Stimulated activated CD8-positive, alpha-beta memory T cell treated with anti-CD3 and anti-CD28 coated beads, Interleukin-15, amount 100 ng/mL, for 4 hours (primary cell): ENCODE results near the gene ADRM1.

Experiments
- DNase-seq, 2 donors: peaks; one replicate each; pipeline ENCODE4 v3.0.0-alpha.2; 2020; ENCODE audit warnings: low read depth in 2 of 2

ADRM1 gene

DNA sequence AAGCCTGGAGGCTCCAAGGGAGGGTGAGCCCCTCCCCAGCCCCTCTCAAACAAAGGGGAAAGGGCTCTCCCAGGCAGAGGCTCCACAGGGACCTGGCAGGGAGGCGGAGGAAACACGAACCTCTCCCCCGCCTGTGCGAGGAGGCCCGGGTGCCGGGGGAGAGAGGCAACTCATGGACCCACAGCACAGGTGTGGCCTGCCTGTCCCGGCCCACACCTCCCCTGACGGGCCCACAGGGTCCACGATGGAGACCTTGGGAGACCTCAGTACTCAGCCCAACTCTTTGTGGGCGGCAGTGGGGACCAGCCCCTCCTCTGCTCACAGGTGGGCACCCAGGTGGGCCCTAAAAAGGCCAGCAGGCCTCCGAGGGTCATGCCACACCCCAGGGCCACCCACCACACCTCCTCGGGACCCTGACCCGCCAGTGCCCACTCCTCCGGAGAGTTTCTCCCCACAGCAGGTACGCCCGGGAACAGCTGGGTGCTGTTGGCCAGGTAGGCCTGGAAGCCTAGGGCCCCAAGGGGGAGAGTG lies 52.1 kb downstream of the ADRM1 start:
- no peak for DNase-seq

DNA sequence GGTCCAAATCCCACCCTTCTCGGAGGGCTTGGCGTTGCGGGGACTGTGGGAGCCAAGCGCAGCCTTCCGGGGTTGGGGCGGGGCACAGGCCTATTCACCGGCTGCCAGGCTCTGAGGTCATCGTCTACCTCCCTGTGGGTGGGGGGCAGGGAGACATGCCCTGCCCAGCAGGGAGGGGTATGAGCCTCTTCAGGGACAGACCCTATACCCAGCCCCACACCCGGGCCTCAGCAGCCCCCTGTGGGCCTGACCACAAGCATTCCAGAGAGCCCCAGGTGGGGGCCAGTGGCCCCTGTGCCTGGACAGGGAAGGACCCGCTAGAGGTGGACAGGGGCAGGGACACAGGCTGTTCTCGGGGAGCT lies 52.7 kb downstream of the ADRM1 start:
- no peak for DNase-seq

DNA sequence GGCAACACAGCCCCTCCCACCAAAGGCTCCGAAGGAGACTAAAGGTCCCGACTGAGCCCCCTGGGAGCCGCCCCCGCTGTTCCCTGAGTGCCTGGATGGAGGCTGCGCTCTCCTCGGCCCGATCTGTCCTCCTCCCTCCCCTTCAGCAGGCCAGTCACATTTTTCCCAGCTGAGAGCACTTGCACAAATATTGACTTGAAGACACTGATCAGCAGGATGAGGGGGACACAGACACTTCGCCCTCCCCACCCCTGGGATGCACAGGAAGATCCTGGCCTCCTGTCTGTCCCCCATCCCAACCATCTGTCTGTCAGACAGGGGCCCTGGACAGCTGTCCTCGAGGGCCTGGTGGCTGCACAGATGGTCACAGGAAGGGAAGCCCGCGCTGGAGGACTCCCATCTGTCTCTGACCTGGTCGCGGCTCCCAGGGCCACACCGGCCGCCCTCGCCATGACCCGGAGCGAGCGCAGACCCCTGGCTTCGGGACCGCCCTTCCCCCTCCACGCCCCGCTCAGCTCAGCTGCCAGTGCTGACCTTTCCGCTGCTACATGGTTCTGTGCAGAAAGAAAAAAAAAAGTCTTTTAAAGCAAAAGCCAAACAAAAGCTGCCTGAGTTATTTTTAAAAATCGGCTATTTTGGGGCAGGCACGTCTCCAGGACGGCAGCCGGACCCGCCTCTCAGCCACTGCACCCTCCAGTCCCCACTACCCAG lies 53.2 kb downstream of the ADRM1 start:
- no peak for DNase-seq

DNA sequence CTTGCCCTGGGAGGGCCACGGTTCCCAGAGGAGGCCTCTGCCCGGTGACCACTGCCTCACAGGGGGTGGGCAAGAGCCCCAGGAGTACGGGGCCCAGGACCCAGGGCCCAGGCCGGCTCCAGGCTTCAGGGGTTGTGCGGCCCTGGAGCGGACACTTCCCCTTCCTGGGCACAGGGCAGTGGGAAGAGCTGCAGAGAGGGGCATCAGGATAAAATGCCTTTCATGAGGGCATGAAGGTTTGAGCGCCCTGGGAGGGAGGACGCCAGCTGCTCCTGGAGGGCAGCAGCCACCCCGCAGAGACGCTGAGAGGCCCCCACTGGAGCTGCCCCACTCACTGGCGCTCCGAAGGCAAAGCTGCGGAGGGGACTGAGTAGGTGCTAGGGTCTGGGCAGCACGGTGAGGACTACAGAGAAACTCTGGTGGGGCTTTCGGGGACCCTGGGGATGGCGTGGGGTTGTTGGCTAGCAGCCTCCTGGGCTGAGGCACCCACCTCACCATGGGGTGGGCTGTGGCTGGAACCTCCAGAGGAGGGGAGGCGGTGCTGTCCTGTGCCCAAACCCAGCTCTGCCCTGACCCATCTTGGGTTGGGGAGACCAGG lies 53.9 kb downstream of the ADRM1 start:
- no peak for DNase-seq

DNA sequence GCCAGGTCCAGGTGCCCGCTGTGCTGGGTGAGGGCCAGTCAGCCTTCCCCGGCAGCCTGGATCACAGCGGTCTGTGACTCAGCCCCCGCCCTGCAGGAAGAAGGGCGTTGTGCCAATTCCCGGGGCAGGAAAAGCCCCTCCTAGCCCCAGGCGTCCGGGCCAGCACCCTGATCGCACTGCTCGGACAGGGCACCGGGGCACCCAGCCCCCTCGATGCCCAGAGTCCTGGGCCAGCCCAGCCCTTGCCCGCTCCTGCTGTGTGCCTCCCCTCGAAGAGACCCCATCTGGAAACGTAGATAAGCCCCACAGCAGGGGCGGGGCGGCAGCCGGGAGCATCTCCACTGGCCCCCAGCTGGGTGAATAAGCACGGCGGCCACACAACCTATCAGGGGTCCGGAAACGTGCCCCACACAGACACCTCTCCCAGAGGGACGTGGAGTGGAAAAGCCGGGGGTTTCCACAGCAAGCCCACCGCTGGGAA lies 54.4 kb downstream of the ADRM1 start:
- DNase-seq = no peak

DNA sequence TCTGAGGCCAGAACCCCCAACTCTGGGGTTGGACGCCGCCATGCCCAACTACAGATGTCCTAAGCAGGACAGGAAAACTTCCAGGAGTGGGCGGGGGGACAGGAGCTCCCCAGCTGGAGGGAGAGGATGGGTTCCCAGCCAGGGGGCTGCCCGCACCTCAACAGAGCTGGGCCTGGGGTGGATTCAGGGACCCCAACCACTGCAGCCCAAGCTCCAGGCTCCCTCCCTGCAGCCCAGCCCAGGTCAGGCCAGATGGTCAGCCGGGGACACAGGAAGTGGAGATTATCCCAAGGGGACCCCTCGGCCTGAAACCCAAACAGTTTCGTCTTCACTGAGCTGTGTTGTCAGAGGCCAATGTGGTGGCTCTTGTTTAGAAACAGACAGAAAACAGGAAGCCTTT lies 54.9 kb downstream of the ADRM1 start:
- no peak for DNase-seq
